A673 (cell line): ENCODE results near the gene SEMA4A.

Source experiments
- EZH2 ChIP-seq: fragments of 200-600 bp; sonication (generic); IDR thresholded peaks from 2 replicates; pipeline ENCODE4 v1.6.1; 2017; ENCODE audit warnings: borderline replicate concordance, low read depth, mild to moderate bottlenecking, mixed read lengths, antibody characterized with exemption, low read length; ENCODE audit not compliant: poor library complexity, severe bottlenecking
- TF ChIP-seq, protein P1 (sequence below): fragments of 300-800, 200-600 bp; sonication (generic); conservative IDR thresholded peaks from 2 replicates; pipeline ENCODE4 v1.5.1; 2017; ENCODE audit warnings: low read depth, mild to moderate bottlenecking, antibody characterized with exemption, low read length, moderate library complexity, mixed read lengths

DNA sequence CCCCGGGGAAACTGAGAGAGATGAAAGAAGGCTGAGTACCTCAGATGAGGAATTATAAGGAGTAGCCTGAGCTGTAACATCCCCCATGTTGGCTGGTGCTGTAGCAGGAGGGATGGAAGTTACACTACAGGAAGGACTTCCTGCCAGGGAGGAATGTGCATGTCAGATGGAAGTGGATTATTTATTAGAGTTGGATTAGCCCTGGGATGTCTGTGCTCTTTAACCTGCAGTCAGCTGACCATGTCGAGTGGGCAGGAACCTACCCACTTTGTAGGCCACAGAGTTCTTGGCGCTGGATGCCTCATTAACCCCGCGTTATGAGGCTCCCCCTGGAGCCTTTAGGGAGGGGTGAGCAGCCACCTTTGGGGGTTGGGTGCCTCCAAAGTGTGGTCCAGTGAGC, 757 bp upstream of the SEMA4A start:
- TF ChIP-seq, protein P1, sequence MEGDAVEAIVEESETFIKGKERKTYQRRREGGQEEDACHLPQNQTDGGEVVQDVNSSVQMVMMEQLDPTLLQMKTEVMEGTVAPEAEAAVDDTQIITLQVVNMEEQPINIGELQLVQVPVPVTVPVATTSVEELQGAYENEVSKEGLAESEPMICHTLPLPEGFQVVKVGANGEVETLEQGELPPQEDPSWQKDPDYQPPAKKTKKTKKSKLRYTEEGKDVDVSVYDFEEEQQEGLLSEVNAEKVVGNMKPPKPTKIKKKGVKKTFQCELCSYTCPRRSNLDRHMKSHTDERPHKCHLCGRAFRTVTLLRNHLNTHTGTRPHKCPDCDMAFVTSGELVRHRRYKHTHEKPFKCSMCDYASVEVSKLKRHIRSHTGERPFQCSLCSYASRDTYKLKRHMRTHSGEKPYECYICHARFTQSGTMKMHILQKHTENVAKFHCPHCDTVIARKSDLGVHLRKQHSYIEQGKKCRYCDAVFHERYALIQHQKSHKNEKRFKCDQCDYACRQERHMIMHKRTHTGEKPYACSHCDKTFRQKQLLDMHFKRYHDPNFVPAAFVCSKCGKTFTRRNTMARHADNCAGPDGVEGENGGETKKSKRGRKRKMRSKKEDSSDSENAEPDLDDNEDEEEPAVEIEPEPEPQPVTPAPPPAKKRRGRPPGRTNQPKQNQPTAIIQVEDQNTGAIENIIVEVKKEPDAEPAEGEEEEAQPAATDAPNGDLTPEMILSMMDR, result no peak
- TF ChIP-seq EZH2, result no peak
